Activated T-helper 1 cell treated with anti-CD3 and anti-CD28 coated beads, Interleukin-12 subunit alpha, Interleukin-12 subunit beta, Interleukin-2, Interleukin-4 antibody, amounts not matched to agents 30 ng/mL and 10 ng/mL and 1 ng/mL, durations not matched to agents 14 hours and 24 hours and 36 hours (primary cell): ENCODE results near the gene SPATA13. TPM values are rescaled to one million over a fixed set of nuclear protein-coding genes. Genes with fewer than 3 reads are reported as not detected.
"Not testable (repeated sequence)": the region's sequence is repeated elsewhere in the genome, so short reads cannot be mapped to it uniquely, and the experiment has no call there.

Experiments used
- DNase-seq: peaks from one replicate; pipeline ENCODE4 v3.0.0; 2021; ENCODE audit warnings: low spot score
- H3K27ac Mint-ChIP-seq: one replicate; pipeline ENCODE4 v1.8.0; 2021; ENCODE audit warnings: mild to moderate bottlenecking, mixed read lengths
- H3K27me3 Mint-ChIP-seq: one replicate; pipeline ENCODE4 v1.8.0; 2022; ENCODE audit warnings: mild to moderate bottlenecking, moderate library complexity, mixed read lengths; ENCODE audit not compliant: insufficient read depth
- H3K36me3 Mint-ChIP-seq: one replicate; pipeline ENCODE4 v1.8.0; 2021; ENCODE audit warnings: low read depth, mixed read lengths
- H3K4me1 Mint-ChIP-seq: one replicate; pipeline ENCODE4 v1.8.0; 2021; ENCODE audit warnings: low read depth, mixed read lengths
- H3K4me3 Mint-ChIP-seq: one replicate; pipeline ENCODE4 v1.8.0; 2021; ENCODE audit warnings: mild to moderate bottlenecking, moderate library complexity, mixed read lengths
- H3K9me3 Mint-ChIP-seq: one replicate; pipeline ENCODE4 v1.8.0; 2021; ENCODE audit warnings: mixed read lengths
- intact Hi-C: fragments of 100-400 bp; cut with micrococcal nuclease; formaldehyde crosslinking; loops from one replicate; pipeline ENCODE4 v1.15.1; 2024
- total RNA-seq: library from RNA; stranded (reverse); gene quantifications from 2 replicates; pipeline ENCODE4 v1.2.3, GENCODE V29; 2022

Gene SPATA13
- total RNA-seq, 1 donor from 2014 or later, result 56.2 TPM

DNA sequence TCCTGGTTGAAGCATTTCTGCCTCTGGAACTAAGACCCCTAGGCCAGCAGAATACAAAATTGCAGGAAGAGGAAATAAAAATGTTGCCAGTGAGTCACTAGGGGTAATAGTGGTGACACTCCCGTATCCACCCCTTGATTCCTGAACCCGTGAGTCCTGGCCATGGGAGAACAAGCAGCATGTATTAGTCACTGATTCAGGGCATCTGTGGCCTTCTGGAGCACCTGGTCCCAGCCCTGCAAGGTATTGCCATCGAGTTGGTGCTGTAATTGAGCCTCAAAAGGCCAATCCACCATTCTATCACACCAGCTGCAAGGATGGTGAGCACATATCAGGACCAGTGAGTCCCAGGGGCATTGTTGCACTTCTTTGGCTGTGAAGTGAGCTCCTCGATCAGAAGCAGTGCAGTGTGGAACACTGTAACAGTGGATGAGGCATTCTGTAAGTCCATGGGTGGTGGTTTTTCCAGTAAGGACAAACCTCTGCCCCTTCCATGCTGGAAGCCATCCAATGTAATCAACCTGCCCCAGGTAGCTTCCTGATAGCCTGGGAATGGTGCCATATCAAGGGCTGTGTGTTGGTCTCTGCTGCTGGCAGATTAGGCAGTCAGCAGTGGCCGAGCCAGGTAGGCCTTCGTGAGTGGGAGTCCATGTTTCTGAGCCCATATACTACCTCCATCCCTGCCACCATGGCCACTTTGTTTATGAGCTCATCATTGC, 188.4 kb downstream of the SPATA13 start:
- Mint-ChIP-seq H3K4me1 (no peaks in the 10 kb centered on the region), H3K27me3 (peaks cover 9% of the 10 kb centered on the region), H3K36me3 (no peaks in the 10 kb centered on the region), H3K27ac (no peak overlapping the region), H3K4me3 (no peak overlapping the region), H3K9me3 (no peaks in the 10 kb centered on the region)
- DNase-seq, result no peak
- intact Hi-C loops, result no loop called here

DNA sequence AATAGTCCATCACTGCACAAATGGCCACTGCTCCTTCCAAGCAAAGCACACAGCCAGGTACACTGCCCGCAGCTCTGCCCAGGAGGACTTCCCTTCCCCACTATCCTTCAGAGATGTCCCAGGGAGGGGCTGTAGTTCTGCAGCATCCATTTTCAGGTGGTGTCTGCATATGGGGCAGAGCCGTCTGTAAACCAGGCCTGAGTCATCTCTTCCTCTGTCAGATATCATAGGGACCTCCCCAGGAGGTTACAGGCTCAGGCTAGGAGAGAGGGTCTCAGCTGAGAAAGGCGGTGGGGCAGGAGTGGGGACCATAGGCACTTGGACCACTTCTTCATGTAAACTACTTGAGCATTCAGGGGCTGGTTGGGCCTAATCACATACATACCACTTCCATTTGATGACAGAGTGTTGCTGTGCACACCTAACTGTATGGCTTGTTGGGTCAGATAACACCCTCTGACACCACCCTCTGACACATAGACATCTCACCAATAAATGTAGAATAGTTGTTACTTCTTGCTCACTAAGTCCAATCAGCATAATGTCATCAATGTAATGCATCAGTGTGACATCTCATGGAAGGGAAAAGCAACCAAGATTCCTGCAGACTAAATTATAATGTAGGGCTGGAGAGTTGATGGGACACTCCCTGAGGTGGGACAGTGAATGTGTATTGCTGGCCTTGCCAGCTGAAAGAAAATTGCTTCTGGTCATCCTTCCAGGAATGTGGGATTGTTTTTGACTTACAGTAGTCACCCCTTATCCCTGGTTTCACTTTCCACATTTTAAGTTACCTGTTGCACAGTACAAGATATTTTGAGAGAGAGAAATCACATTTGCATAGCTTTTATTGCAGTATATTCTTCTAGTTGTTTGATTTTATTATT, 189.5 kb downstream of the SPATA13 start:
- H3K27me3 Mint-ChIP-seq, DNase-seq, H3K9me3 Mint-ChIP-seq, H3K27ac Mint-ChIP-seq, H3K4me3 Mint-ChIP-seq, H3K4me1 Mint-ChIP-seq, H3K36me3 Mint-ChIP-seq, intact Hi-C loops: not testable (repeated sequence)

- DNase-seq, result no peak
- no peak overlapping the region for H3K27ac Mint-ChIP-seq
- no peaks in the 10 kb centered on the region for H3K4me1 Mint-ChIP-seq
These were observed 190.9 kb downstream of the SPATA13 start for GRCh38 chr13:24351423-24351822.

GRCh38 chr13:24353736-24354135, 193.2 kb downstream of the SPATA13 start:
- DNase-seq, result no peak
- Mint-ChIP-seq H3K9me3 (no peaks in the 10 kb centered on the region), H3K36me3 (no peaks in the 10 kb centered on the region), H3K27me3 (no peaks in the 10 kb centered on the region), H3K4me3 (no peak overlapping the region), H3K27ac (no peak overlapping the region), H3K4me1 (no peaks in the 10 kb centered on the region)
- intact Hi-C loops, result no loop called here

More at GRCh38 chr13:24351423-24351822, 190.9 kb downstream of the SPATA13 start:
- Mint-ChIP-seq H3K4me3 (no peak overlapping the region), H3K9me3 (no peaks in the 10 kb centered on the region), H3K36me3 (no peaks in the 10 kb centered on the region), H3K27me3 (no peaks in the 10 kb centered on the region)
- intact Hi-C loops, result no loop called here

GRCh38 chr13:24355103-24355502, 194.6 kb downstream of the SPATA13 start:
- Mint-ChIP-seq H3K36me3 (no peaks in the 10 kb centered on the region), H3K27me3 (no peaks in the 10 kb centered on the region), H3K4me3 (no peak overlapping the region), H3K27ac (no peak overlapping the region), H3K4me1 (no peaks in the 10 kb centered on the region), H3K9me3 (no peaks in the 10 kb centered on the region)
- intact Hi-C loops, result no loop called here
- DNase-seq, result no peak

DNA sequence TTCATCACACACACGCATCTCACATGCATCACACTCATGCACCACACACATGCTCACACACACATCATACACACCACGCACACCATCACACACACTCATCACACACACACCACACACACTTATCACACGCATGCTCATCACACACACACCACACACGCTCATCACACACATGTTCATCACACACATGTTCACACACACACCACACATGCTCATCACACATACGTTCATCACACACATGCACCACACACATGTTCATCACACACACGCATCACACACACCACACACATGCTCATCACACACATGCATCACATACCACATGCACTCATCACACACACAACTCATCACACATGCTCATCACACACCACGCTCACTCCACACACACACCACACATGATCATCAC, 195.8 kb downstream of the SPATA13 start:
- H3K27ac Mint-ChIP-seq, result no peak overlapping the region
- H3K36me3 Mint-ChIP-seq, result no peaks in the 10 kb centered on the region
- H3K9me3 Mint-ChIP-seq, result no peaks in the 10 kb centered on the region
- no peak overlapping the region for H3K4me3 Mint-ChIP-seq
- DNase-seq, result no peak
- intact Hi-C loops, result no loop called here
- no peaks in the 10 kb centered on the region for H3K27me3 Mint-ChIP-seq
- H3K4me1 Mint-ChIP-seq, result no peaks in the 10 kb centered on the region

Other genes with a start within 250 kb of the SPATA13 start
- not detected in 2 replicates for gene C1QTNF9, start 148.9 kb downstream of the SPATA13 start, total RNA-seq